GM19238 (cell line): ENCODE results near the gene ERICH3.
A peak's percentile ranks its signal among the peaks of the same experiment; 100 is the strongest.

Experiments used
- DNase-seq: peaks from one replicate; pipeline ENCODE4 v3.0.0; 2011; ENCODE audit warnings: low spot score; ENCODE audit not compliant: insufficient read length

Gene ERICH3

GRCh38 chr1:74673351-74674111 is at the start of gene ERICH3:
Gene ERICH3 (minus strand): TSS chr1:74673792. CDS start chr1:74673519, 273 bp downstream.
- peak; percentile 9 for DNase-seq

GRCh38 chr1:74717626-74718025 is 44.0 kb upstream of the ERICH3 start:
- no peak for DNase-seq

- DNase-seq, result no peak
Observed at GRCh38 chr1:74716822-74717221, 43.2 kb upstream of the ERICH3 start.

GRCh38 chr1:74715806-74716205 is 42.2 kb upstream of the ERICH3 start:
- no peak for DNase-seq

- DNase-seq, result no peak
Observed at GRCh38 chr1:74715236-74715502, 41.6 kb upstream of the ERICH3 start.

DNA sequence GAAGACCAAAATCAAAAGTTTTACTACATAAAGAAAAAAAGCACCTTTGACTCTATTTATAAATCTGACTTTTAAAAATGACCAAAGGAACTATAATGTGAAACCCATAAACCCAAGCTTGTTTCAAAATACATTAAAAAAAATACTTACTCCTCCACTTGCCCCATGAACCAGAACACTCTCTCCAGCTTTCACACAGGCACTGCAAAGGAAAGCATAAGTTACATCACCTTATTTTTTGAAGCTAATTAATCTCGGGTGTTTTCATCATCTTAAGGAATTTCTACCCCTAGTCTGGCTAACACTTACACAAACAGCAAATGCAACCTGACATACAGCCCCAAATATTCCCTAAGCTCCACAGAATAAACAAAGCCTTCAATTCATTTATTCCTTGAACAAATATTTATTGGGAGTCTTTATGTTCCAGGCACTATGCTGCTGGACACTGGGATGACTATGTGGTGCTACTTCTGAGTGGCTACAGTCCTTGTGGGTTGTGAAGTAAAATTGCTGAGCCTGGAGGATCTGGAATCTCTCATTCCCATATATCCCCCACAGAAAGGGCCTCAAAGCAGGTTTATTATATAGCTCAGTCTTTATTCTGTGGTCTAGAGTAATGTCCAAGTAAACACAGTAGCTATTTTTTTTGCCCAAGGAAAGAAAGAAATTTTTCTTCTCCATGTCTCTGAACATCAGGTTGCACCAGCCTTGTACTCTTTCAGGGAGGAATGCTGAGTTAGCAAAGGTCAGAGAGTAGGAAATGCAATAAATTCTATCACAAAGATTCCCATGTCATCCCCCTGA is 41.0 kb upstream of the ERICH3 start:
- DNase-seq, result no peak

DNA sequence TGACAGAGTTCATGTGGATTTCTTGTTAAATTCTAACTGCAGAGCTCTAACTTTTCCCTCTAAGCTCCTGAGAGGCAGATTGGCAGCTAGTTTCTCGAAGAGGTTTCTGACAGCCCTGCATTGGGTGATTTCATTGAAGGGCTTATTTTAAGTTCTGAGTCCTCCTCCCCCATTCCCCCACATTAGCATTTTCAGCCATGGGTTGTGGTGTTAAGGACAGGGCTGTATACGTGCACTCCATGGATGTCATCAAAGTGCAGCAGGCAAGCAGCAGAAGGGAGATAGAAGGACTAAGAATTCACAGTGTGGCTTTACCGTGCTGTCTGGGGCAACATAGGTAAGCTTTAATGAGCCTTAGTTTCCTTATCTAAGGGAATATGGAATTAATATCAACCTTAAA is 40.3 kb upstream of the ERICH3 start:
- no peak for DNase-seq

DNA sequence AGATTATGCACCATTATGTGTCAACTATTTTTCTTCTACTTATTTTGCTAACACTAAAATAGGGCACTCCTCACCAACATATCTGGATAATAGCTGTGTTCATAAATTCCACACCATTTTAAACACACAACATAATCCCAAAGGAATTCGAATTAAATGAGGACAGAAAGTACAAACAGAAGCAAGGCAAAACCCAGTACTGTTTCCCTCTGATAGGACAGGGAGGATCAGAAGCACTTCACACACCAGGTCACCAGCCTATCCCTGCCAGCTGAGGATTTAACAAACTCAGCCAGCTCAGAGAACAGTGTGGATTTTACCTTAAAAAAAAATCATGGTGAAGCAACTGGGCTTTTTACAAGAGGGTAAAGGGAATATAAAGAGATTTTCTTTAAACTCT is 39.3 kb upstream of the ERICH3 start:
- DNase-seq, result no peak

- DNase-seq, result no peak
Observed at GRCh38 chr1:74703386-74704182, 30.0 kb upstream of the ERICH3 start.

GRCh38 chr1:74699331-74699730 is 25.7 kb upstream of the ERICH3 start:
- DNase-seq, result no peak

DNA sequence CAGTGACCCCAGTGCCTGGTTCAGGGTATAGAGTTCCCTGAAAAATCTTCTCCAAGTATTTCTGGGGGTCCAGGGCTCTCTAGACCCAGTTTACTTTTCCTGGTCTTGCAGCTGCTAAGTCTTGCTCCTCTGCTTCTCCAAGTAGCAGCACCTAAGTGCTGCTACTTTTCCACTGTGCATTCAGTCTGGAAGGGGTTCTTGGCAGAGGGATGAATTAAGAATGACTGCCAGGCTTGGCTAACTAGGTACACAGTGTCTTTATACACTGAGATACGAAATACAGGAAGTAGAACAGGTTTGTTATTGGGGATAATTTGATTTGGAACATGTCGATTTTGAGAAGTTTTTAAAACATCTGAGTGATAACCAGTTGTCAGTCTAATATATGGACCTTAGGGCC is 24.2 kb upstream of the ERICH3 start:
- no peak for DNase-seq

DNA sequence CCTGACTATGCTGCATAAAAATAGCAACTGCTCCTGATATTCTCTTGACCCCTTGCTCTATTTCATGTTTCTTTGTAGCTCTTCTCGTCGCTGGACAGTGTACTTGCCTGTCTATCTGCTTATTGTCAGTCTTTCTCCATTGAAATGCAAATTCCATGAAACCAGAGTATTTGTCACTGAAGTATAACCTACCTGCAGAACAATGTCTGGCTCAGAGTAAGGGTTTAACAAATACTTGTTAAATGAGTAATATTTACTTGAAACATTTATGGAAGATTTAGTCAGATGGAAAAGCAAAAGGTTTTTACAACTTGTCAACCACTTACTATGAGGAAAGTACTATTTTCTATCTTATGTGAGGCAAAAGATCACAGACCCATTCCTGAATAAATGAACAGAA is 19.9 kb upstream of the ERICH3 start:
- DNase-seq, result no peak

GRCh38 chr1:74690909-74691308 is 17.3 kb upstream of the ERICH3 start:
- DNase-seq, result no peak

GRCh38 chr1:74690364-74690696 is 16.7 kb upstream of the ERICH3 start:
- DNase-seq, result no peak

GRCh38 chr1:74689621-74690363 is 16.2 kb upstream of the ERICH3 start:
- DNase-seq, result no peak

- DNase-seq, result no peak
Observed at GRCh38 chr1:74686928-74687327, 13.3 kb upstream of the ERICH3 start.

DNA sequence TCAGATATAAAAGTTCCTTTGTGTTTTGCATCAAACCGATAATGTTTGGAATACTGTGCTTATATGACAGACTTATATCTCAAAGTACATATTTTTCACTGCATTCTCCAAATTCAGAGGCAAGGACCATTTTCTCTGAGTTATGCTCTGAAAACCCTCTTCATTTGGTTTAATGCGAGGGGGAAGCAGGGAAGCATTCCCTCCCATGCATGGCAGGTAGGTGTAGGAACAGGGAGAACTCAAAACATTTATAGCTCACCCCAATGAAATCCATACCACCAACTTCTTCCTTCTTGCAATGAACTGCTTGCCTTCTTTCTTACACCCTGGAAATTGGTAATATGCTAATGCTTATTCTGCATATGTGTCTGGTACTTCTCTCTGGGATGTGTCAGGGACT is 10.7 kb upstream of the ERICH3 start:
- no peak for DNase-seq

GRCh38 chr1:74683656-74684055 is 10.1 kb upstream of the ERICH3 start:
- DNase-seq, result no peak

DNA sequence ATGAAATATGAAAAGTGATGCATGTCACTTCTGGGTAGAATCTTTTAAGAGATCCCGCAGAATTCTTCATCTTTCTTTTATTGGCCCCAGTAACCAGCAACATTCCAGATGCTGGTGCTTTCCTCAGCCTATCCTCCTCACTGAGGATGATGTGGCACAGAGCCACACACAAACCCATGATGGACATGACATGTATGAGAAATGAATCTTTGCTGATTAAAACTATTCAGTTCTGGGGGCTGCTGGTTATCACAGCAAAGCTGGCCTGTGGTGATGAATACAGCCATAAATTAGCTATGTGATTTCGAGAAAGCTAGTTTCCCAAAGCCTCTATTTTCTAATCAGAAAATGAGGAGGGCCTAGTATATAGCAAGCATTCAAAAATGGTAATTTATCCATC is 8.3 kb upstream of the ERICH3 start:
- no peak for DNase-seq

DNA sequence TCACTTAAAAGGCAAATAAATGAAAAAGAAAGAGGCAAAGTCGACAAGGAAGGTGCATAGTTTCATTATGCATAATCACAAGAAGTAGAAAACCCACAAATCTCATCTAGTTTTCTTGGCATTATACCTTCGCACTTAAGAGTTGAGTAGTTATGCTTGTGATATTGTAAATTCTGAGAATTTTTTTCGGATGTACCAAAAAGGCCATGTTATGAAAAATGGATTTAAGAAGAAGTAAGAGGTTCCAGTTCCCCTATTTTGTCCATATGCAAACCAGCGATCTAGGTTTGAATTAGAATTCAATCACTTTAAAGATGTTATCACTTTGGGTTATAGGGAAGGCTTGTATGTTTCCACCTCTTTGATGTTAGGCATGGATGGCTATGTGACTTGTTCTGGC is 7.9 kb upstream of the ERICH3 start:
- no peak for DNase-seq

GRCh38 chr1:74681001-74681400 is 7.4 kb upstream of the ERICH3 start:
- no peak for DNase-seq

DNA sequence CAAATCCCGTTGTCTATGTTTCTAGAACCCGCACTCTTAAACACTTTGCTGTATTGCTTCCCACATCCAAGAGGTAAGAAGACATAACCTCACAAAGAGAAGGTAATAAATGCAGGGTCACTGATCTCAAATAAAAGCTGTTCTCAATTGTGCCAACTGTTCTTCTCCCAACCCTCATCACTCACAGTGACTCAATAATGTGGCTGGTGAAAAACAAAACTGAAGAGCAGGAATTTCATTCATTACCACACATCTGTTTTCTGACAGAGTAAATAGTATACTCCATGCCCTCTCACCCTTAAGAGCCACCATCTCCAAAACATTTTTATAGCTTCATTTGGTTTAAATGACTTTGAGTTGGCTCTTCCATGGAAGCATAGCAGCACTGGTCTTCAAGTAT is 6.2 kb upstream of the ERICH3 start:
- no peak for DNase-seq
